K562 (cell line): Measurements from ENCODE around the gene PSMA6. TPM values are rescaled to one million over a fixed set of nuclear protein-coding genes. Genes with fewer than 3 reads are reported as not detected.

Source experiments
- ARID2 ChIP-seq: fragments of 450-650 bp; IDR thresholded peaks from 2 replicates; pipeline ENCODE4 v1.6.1; 2017; ENCODE audit warnings: antibody characterized with exemption, mild to moderate bottlenecking
- CBFA2T3 ChIP-seq: fragments of 450-650 bp; IDR thresholded peaks from 2 replicates; pipeline ENCODE4 v1.6.1; 2017
- E2F3 ChIP-seq: fragments of 250-450 bp; sonication (Bioruptor Pico); IDR thresholded peaks from 2 replicates; pipeline ENCODE4 v1.4.0; 2020; ENCODE audit warnings: mild to moderate bottlenecking
- FOXP4 ChIP-seq: sonication (generic); formaldehyde crosslinking; IDR thresholded peaks from 2 replicates; pipeline ENCODE4 v1.8.0; 2022; ENCODE audit warnings: mild to moderate bottlenecking, missing genetic modification reagents, borderline replicate concordance
- IFI16 ChIP-seq: fragments of 250-450 bp; sonication (Bioruptor Pico); IDR thresholded peaks from 2 replicates; pipeline ENCODE4 v2.1.2; 2022; ENCODE audit warnings: mild to moderate bottlenecking, inconsistent platforms
- MAFK ChIP-seq: IDR thresholded peaks from 2 replicates; pipeline ENCODE4 v1.6.1; 2011; ENCODE audit warnings: low read length, improper control_type of control experiment
- NFE2 ChIP-seq: IDR thresholded peaks from 2 replicates; pipeline ENCODE4 v1.6.1; 2014; ENCODE audit warnings: antibody characterized with exemption, low read depth
- PHF20 ChIP-seq: fragments of 450-650 bp; IDR thresholded peaks from 2 replicates; pipeline ENCODE4 v1.6.1; 2018; ENCODE audit not compliant: partially characterized antibody
- POLR2A ChIP-seq: fragments of 450-650 bp; conservative IDR thresholded peaks from 2 replicates; pipeline ENCODE4 v1.6.1; 2016
- RBM34 ChIP-seq: fragments of 200-400 bp; formaldehyde crosslinking; IDR thresholded peaks from 2 replicates; pipeline ENCODE4 v1.6.1; 2018; ENCODE audit warnings: low read length, borderline replicate concordance; ENCODE audit not compliant: insufficient read depth
- RFX5 ChIP-seq: IDR thresholded peaks from 2 replicates; pipeline ENCODE4 v1.6.1; 2011; ENCODE audit warnings: low read depth, mild to moderate bottlenecking, improper control_type of control experiment, low read length
- SMAD3 ChIP-seq: fragments of 450-650 bp; formaldehyde crosslinking; conservative IDR thresholded peaks from 2 replicates; pipeline ENCODE4 v1.4.0; 2020; ENCODE audit warnings: mild to moderate bottlenecking
- SOX6 ChIP-seq: fragments of 450-650 bp; IDR thresholded peaks from 2 replicates; pipeline ENCODE4 v1.6.1; 2014; ENCODE audit warnings: mild to moderate bottlenecking
- SPI1 ChIP-seq: IDR thresholded peaks from 2 replicates; pipeline ENCODE4 v1.6.1; 2011; ENCODE audit warnings: low read depth, low read length, control low read depth, borderline replicate concordance
- SREBF1 ChIP-seq: fragments of 150-350 bp; IDR thresholded peaks from 2 replicates; pipeline ENCODE4 v1.6.1; 2014; ENCODE audit warnings: antibody characterized with exemption, low read depth, low read length, borderline replicate concordance
- TAF9B ChIP-seq: fragments of 450-650 bp; IDR thresholded peaks from 2 replicates; pipeline ENCODE4 v1.6.1; 2018; ENCODE audit warnings: mild to moderate bottlenecking; ENCODE audit not compliant: partially characterized antibody
- TCF7L2 ChIP-seq: fragments of 150-350 bp; IDR thresholded peaks from 2 replicates; pipeline ENCODE4 v1.6.1; 2016; ENCODE audit warnings: low read depth, mild to moderate bottlenecking, low read length, moderate library complexity
- THRA ChIP-seq: fragments of 450-650 bp; IDR thresholded peaks from 2 replicates; pipeline ENCODE4 v1.6.1; 2017; ENCODE audit warnings: mild to moderate bottlenecking, moderate library complexity
- ZBTB11 ChIP-seq, 3 experiments: fragments of 200-800 bp in 1 of 3; fragments of 250-450 bp in 1 of 3; fragments of 450-650 bp in 1 of 3; sonication (Bioruptor Pico) in 1 of 3; sonication (Bioruptor generic) in 1 of 3; formaldehyde crosslinking in 1 of 3; IDR thresholded peaks; 2 replicates each; pipeline versions ENCODE4 v1.6.1 to v1.8.0; 2016 to 2022; ENCODE audit warnings: mild to moderate bottlenecking in 2 of 3, missing genetic modification characterization in 2 of 3, missing compliant biosample characterization in 1 of 3, moderate library complexity in 1 of 3
- ZFP30 ChIP-seq: fragments of 250-450 bp; sonication (Bioruptor Pico); IDR thresholded peaks from 2 replicates; pipeline ENCODE4 v1.8.0; 2022; ENCODE audit warnings: moderate library complexity, mild to moderate bottlenecking, inconsistent platforms, borderline replicate concordance
- ZNF165 ChIP-seq: fragments of 250-450 bp; sonication (Bioruptor Pico); IDR thresholded peaks from 2 replicates; pipeline ENCODE4 v1.4.0; 2020; ENCODE audit warnings: borderline replicate concordance
- ZNF282 ChIP-seq: sonication (generic); formaldehyde crosslinking; IDR thresholded peaks from 2 replicates; pipeline ENCODE4 v1.8.1; 2023; ENCODE audit warnings: missing genetic modification reagents
- ZNF551 ChIP-seq: fragments of 250-450 bp; sonication (Bioruptor Pico); IDR thresholded peaks from 2 replicates; pipeline ENCODE4 v1.5.0; 2021; ENCODE audit warnings: mild to moderate bottlenecking, moderate library complexity
- ZSCAN32 ChIP-seq: fragments of 450-650 bp; formaldehyde crosslinking; IDR thresholded peaks from 2 replicates; pipeline ENCODE4 v1.4.0; 2020; ENCODE audit warnings: mild to moderate bottlenecking, moderate library complexity
- polyA plus RNA-seq, 8 experiments: library from polyadenylated mRNA; depleted of rRNA in 4 of 8; stranded (reverse) in 5 of 8; unstranded in 3 of 8; fragments of >200 nt; fragmentation: Nextera tagmentation in 2 of 8; fragmentation: Illumina TruSeq in 1 of 8; extraction: Ambion mirVana in 2 of 8; extraction: Trizol in 1 of 8; gene quantifications; 2 replicates each; pipeline versions ENCODE4 v1.2.1 to v1.2.3, GENCODE V29; 2011 to 2014; ENCODE audit warnings: inconsistent platforms in 1 of 8, missing spikeins in 1 of 8
- total RNA-seq, 7 experiments: library from RNA; depleted of rRNA in 6 of 7; stranded (reverse); fragments of >200 nt in 6 of 7; fragmentation: Illumina TruSeq in 2 of 7; extraction: Trizol in 2 of 7; gene quantifications; 2 replicates each; pipeline versions ENCODE4 v1.2.1 to v1.2.3, GENCODE V29; 2011 to 2021; ENCODE audit warnings: low replicate concordance in 1 of 7

Gene PSMA6
- total and polyA plus RNA-seq, 9 of the 15 experiments (the other 6 are each of a cell fraction or from before 2014, with no cell fraction given), result 210 to 952 (median 288) TPM

- no peak for TF ChIP-seq ZNF165
- TF ChIP-seq TCF7L2, result no peak
- TF ChIP-seq THRA, result no peak
- TF ChIP-seq TAF9B, result no peak
- no peak for TF ChIP-seq SPI1
- TF ChIP-seq NFE2, result peak; percentile 61
- no peak for TF ChIP-seq E2F3
- no peak for TF ChIP-seq PHF20
- TF ChIP-seq ZNF282 (CRISPR knock-in tag), result no peak
- no peak for TF ChIP-seq FOXP4 (CRISPR knock-in tag)
- TF ChIP-seq ARID2, result no peak
- no peak for TF ChIP-seq POLR2A
- no peak for TF ChIP-seq ZNF551
- TF ChIP-seq RFX5, result no peak
- TF ChIP-seq MAFK, result no peak
- peak; percentile 81 for TF ChIP-seq SOX6
- TF ChIP-seq SREBF1, result no peak
- no peak for TF ChIP-seq ZFP30
- no peak for TF ChIP-seq RBM34
- peak; percentile 65 for TF ChIP-seq CBFA2T3
- TF ChIP-seq ZBTB11 (CRISPR knock-in tag; IDR thresholded peaks at IDR 0.05), result no peak
- TF ChIP-seq ZSCAN32 (CRISPR knock-in tag), result no peak
- no peak for TF ChIP-seq SMAD3 (CRISPR knock-in tag)
- no peak for TF ChIP-seq IFI16 (CRISPR knock-in tag)
Observed at GRCh38 chr14:35355981-35356841, 64.0 kb downstream of the PSMA6 start (continued).
